ENCODE measurements around the gene GRK5. TPM values are rescaled to one million over a fixed set of nuclear protein-coding genes. Genes with fewer than 3 reads are reported as not detected.
"Not testable (repeated sequence)": the region's sequence is repeated elsewhere in the genome, so short reads cannot be mapped to it uniquely, and the experiment has no call there.

The GRK5 gene
- total RNA-seq, 1 experiment from 2014 or later: 4.5 TPM

DNA sequence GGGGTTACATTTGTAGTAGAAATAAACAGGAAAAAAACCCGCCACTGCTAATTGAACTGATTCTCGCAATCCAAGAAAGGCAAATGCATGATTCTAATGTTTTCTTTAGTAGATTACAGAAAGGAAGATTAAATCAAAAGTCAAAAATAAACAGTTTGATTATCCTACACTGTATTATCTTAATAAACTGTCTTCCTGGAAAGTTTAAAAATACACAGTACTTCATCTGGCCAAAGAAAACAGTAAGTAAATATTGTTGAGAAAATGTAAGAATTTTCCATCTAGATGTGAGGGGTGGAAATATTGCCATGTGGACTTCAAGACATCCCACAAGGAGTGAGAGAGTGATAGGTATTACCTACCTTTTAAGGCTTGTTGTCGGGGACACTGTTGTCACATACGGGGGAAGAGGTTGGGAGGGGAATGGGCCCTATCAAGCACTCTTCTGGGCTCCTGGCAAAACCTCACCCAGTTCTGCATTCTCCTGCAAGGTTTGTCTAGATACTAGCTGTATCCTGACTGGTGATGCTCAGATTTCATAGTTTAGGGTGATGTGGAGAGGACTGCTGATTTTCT is 17.8 kb downstream of the GRK5 start:
- H3K36me3 ChIP-seq (ENCODE audit: low read depth, low read length): no peaks in the 10 kb centered on the region
- ATAC-seq (no peak), DNase-seq (no peak)
- BruUV-seq (replicated peaks): no TSS peak
- TF ChIP-seq EZH2phosphoT487 (IDR thresholded peaks at IDR 0.05; ENCODE audit: borderline replicate concordance, low read length): no peak
- TF ChIP-seq, protein P1, sequence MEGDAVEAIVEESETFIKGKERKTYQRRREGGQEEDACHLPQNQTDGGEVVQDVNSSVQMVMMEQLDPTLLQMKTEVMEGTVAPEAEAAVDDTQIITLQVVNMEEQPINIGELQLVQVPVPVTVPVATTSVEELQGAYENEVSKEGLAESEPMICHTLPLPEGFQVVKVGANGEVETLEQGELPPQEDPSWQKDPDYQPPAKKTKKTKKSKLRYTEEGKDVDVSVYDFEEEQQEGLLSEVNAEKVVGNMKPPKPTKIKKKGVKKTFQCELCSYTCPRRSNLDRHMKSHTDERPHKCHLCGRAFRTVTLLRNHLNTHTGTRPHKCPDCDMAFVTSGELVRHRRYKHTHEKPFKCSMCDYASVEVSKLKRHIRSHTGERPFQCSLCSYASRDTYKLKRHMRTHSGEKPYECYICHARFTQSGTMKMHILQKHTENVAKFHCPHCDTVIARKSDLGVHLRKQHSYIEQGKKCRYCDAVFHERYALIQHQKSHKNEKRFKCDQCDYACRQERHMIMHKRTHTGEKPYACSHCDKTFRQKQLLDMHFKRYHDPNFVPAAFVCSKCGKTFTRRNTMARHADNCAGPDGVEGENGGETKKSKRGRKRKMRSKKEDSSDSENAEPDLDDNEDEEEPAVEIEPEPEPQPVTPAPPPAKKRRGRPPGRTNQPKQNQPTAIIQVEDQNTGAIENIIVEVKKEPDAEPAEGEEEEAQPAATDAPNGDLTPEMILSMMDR (conservative IDR thresholded peaks at IDR 0.05; ENCODE audit: low read depth, low read length): no peak
- TF ChIP-seq EZH2 (IDR thresholded peaks at IDR 0.05; ENCODE audit: low read length, unreplicated experiment): no peak
- no peaks in the 10 kb centered on the region for H3K27me3 ChIP-seq (ENCODE audit: low read length)
- H3K4me1 ChIP-seq (ENCODE audit: insufficient read depth, low read length): no peaks in the 10 kb centered on the region
- ChIA-PET POLR2A (ENCODE audit: unreplicated experiment) (no interaction called here), CTCF (no interaction called here)
- H3K4me3 ChIP-seq (ENCODE audit: low read length): no peak overlapping the region
- no peaks in the 10 kb centered on the region for H3K79me2 ChIP-seq (ENCODE audit: low read length)
- no peak overlapping the region for H3K27ac ChIP-seq (ENCODE audit: low read length)
- intact Hi-C loops (cut with micrococcal nuclease): no loop called here
- no peak overlapping the region for H3K4me2 ChIP-seq (ENCODE audit: low read length)
- H2AFZ ChIP-seq (ENCODE audit: low read length): no peak overlapping the region
- H3K9ac ChIP-seq (ENCODE audit: low read length): no peak overlapping the region
- H3K9me3 ChIP-seq (ENCODE audit: low read length): no peaks in the 10 kb centered on the region
- H3F3A ChIP-seq (ENCODE audit: low read length, unreplicated experiment): no peaks in the 10 kb centered on the region
- H4K20me1 ChIP-seq (ENCODE audit: low read length): no peaks in the 10 kb centered on the region
- no peaks in the 10 kb centered on the region for H3K9me2 ChIP-seq (replicated peaks; ENCODE audit: low read length)

DNA sequence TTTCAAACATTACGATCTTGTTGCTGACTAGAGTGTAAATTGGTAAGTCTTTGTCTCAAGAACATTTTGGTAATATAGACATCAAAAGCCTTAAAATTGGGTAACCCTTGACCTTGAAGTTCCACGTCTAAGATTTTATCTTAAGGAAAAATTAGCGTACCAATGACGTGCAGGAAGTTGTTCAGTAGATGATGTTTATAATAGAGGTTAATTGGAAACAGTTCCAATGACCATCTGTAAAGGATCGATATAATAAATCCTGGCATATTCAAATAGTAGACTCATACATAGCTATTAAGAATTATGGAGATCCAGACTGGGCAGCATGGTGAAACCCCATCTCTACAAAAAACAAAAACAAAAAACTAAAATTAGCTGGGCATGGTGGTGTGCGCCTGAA is 20.5 kb downstream of the GRK5 start:
- POLR2A ChIA-PET (ENCODE audit: unreplicated experiment): no interaction called here
- H3K27me3 ChIP-seq (ENCODE audit: low read length): no peaks in the 10 kb centered on the region

DNA sequence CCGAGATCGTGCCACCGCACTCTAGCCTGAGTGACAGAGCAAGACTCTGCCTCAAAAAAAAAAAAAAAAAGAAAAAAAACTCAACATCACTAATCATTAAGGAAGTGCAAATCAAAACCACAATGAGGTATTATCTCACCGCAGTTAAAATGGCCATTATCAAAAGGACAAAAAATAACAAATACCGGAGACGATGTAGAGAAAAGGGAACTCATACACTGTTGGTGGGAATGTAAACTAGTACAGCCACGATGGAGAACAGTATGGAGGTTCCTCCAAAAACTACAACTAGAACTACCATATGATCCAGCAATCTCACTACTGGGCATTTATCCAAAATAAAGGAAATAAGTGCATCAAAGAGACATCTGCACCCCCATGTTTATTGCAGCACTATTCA is 24.3 kb downstream of the GRK5 start:
- H3K79me2 ChIP-seq (ENCODE audit: low read length): no peaks in the 10 kb centered on the region
- no peaks in the 10 kb centered on the region for H3K9me3 ChIP-seq (ENCODE audit: low read length)
- H3K4me3 ChIP-seq (ENCODE audit: low read length): no peak overlapping the region
- H3F3A ChIP-seq (ENCODE audit: low read length, unreplicated experiment): no peaks in the 10 kb centered on the region
- no peaks in the 10 kb centered on the region for H3K27me3 ChIP-seq (ENCODE audit: low read length)
- H3K4me1 ChIP-seq (ENCODE audit: insufficient read depth, low read length): no peaks in the 10 kb centered on the region
- H3K36me3 ChIP-seq (ENCODE audit: low read depth, low read length): no peaks in the 10 kb centered on the region
- H3K27ac ChIP-seq (ENCODE audit: low read length): no peak overlapping the region
- intact Hi-C loops (cut with micrococcal nuclease): no loop called here
- H2AFZ ChIP-seq (ENCODE audit: low read length): no peak overlapping the region
- H3K4me2 ChIP-seq (ENCODE audit: low read length): no peak overlapping the region
- no peak for DNase-seq
- no peak overlapping the region for H3K9ac ChIP-seq (ENCODE audit: low read length)
- ChIA-PET POLR2A (ENCODE audit: unreplicated experiment) (no interaction called here), CTCF (no interaction called here)
- TF ChIP-seq EZH2 (IDR thresholded peaks at IDR 0.05; ENCODE audit: low read length, unreplicated experiment) (no peak), EZH2phosphoT487 (IDR thresholded peaks at IDR 0.05; ENCODE audit: borderline replicate concordance, low read length) (no peak)
- TF ChIP-seq, protein P1 (conservative IDR thresholded peaks at IDR 0.05; ENCODE audit: low read depth, low read length): no peak
- BruUV-seq (replicated peaks): no TSS peak
- H3K9me2 ChIP-seq (replicated peaks; ENCODE audit: low read length): no peaks in the 10 kb centered on the region
- no peak for ATAC-seq
- no peaks in the 10 kb centered on the region for H4K20me1 ChIP-seq (ENCODE audit: low read length)

More for the DNA sequence above, 20.5 kb downstream of the GRK5 start:
- TF ChIP-seq EZH2phosphoT487 (IDR thresholded peaks at IDR 0.05; ENCODE audit: borderline replicate concordance, low read length) (no peak), EZH2 (IDR thresholded peaks at IDR 0.05; ENCODE audit: low read length, unreplicated experiment) (no peak)
- TF ChIP-seq, protein P1 (conservative IDR thresholded peaks at IDR 0.05; ENCODE audit: low read depth, low read length): no peak
- no peaks in the 10 kb centered on the region for H3F3A ChIP-seq (ENCODE audit: low read length, unreplicated experiment)
- ATAC-seq (no peak), DNase-seq (no peak)
- no peak overlapping the region for H2AFZ ChIP-seq (ENCODE audit: low read length)
- no peak overlapping the region for H3K27ac ChIP-seq (ENCODE audit: low read length)
- CTCF ChIA-PET: no interaction called here
- no peaks in the 10 kb centered on the region for H3K36me3 ChIP-seq (ENCODE audit: low read depth, low read length)
- no peak overlapping the region for H3K4me3 ChIP-seq (ENCODE audit: low read length)
- BruUV-seq (replicated peaks): no TSS peak
- no peaks in the 10 kb centered on the region for H4K20me1 ChIP-seq (ENCODE audit: low read length)
- H3K9me2 ChIP-seq (replicated peaks; ENCODE audit: low read length): no peaks in the 10 kb centered on the region
- H3K79me2 ChIP-seq (ENCODE audit: low read length): no peaks in the 10 kb centered on the region
- no peaks in the 10 kb centered on the region for H3K9me3 ChIP-seq (ENCODE audit: low read length)
- intact Hi-C loops (cut with micrococcal nuclease): no loop called here
- H3K9ac ChIP-seq (ENCODE audit: low read length): no peak overlapping the region
- H3K4me2 ChIP-seq (ENCODE audit: low read length): no peak overlapping the region
- no peaks in the 10 kb centered on the region for H3K4me1 ChIP-seq (ENCODE audit: insufficient read depth, low read length)

DNA sequence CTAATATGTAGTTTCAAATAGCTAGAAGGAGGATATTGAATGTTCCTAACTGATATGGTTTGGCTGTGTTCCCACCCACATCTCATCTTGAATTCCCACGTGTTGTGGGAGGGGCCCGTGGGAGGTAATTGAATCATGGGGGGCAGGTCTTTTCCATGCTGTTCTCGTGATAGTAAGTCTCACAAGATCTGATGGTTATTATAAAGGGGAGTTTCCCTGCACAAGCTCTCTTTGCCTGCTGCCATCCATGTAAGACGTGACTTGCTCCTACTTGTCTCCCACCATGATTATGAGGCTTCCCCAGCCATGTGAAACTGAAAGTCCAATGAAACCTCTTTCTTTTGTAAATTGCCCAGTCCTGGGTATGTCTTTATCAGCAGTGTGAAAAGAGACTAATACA is 25.1 kb downstream of the GRK5 start:
- H3K27ac ChIP-seq (ENCODE audit: low read length); POLR2A ChIA-PET (ENCODE audit: unreplicated experiment); H3K36me3 ChIP-seq (ENCODE audit: low read depth, low read length); intact Hi-C loops (cut with micrococcal nuclease); H3K27me3 ChIP-seq (ENCODE audit: low read length); H4K20me1 ChIP-seq (ENCODE audit: low read length); H3K9me3 ChIP-seq (ENCODE audit: low read length); H3K9ac ChIP-seq (ENCODE audit: low read length); DNase-seq; H3K79me2 ChIP-seq (ENCODE audit: low read length); ATAC-seq; BruUV-seq (replicated peaks); H3K9me2 ChIP-seq (replicated peaks; ENCODE audit: low read length); H3K4me1 ChIP-seq (ENCODE audit: insufficient read depth, low read length); CTCF ChIA-PET; H3K4me2 ChIP-seq (ENCODE audit: low read length); H3K4me3 ChIP-seq (ENCODE audit: low read length); H2AFZ ChIP-seq (ENCODE audit: low read length); H3F3A ChIP-seq (ENCODE audit: low read length, unreplicated experiment): not testable (repeated sequence)
